Measurements from ENCODE around the gene TIE1.

DNA sequence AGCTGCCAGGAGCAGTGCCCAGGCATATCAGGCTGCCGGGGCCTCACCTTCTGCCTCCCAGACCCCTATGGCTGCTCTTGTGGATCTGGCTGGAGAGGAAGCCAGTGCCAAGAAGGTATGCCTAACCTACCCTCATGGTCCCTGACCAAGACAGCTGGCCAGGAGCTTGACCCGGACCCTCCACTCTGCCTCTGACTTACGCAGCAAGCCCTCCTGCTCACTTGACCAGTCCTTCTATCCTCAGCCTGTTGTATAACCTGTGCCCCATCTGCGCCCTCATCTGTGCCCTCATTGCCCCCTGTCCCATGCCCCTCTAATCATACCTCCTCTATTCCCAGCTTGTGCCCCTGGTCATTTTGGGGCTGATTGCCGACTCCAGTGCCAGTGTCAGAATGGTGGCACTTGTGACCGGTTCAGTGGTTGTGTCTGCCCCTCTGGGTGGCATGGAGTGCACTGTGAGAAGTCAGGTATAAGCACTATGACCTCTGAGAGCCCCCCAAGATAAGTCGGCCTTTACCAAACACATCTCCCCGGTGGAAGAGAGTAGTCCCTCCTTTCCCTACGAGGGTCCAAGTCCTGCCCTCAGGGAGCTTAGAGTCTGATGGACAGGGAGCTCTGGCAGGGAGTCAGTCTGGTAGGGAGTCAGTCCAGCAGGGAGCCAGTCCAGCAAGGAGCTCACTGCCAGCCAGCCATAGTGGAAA, 6.8 kb downstream of the TIE1 start:
- no peak for TF ChIP-seq CTCF (IDR thresholded peaks at IDR 0.05)
- no peak for TF ChIP-seq POLR2A (IDR thresholded peaks at IDR 0.05)
